GM18873 (cell line): Measurements from ENCODE around the gene XXYLT1.

Experiments used
- ATAC-seq: cut with Tn5 transposase; IDR thresholded peaks from one replicate; pipeline ENCODE4 v1.9.1; 2021; ENCODE audit warnings: mild to moderate bottlenecking, moderate library complexity, moderate number of reproducible peaks; ENCODE audit not compliant: unreplicated experiment, low FRiP score

XXYLT1 gene

GRCh38 chr3:195210266-195210973 is 60.5 kb downstream of the XXYLT1 start:
- ATAC-seq: no peak

DNA sequence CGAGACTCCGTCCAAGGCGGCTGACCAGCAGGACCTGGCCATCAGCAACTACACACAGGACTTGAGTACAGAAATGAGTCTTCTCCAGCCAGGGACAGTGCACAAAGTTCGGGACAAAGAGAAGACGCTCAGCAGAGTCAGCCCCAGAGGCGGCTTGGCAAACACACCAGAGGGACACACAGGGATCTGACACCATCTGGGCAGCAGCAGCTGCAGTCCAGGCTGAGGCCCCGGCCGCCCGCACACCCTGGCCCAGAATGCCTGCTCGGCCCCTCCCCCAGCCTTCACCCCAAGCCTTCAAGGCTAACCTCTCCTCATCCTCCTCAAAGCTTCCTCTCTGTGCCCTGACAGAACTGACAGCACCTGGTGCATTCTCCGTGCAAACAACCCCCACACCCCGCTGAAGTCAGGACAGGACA is 61.1 kb downstream of the XXYLT1 start:
- ATAC-seq: no peak

GRCh38 chr3:195209083-195209846 is 61.7 kb downstream of the XXYLT1 start:
- no peak for ATAC-seq

- ATAC-seq: no peak
These were observed 62.3 kb downstream of the XXYLT1 start for GRCh38 chr3:195208631-195209030.

GRCh38 chr3:195208183-195208582 is 62.8 kb downstream of the XXYLT1 start:
- peak; percentile 95 for ATAC-seq

- peak; percentile 26 for ATAC-seq
These were observed 63.2 kb downstream of the XXYLT1 start for GRCh38 chr3:195207731-195208130.

DNA sequence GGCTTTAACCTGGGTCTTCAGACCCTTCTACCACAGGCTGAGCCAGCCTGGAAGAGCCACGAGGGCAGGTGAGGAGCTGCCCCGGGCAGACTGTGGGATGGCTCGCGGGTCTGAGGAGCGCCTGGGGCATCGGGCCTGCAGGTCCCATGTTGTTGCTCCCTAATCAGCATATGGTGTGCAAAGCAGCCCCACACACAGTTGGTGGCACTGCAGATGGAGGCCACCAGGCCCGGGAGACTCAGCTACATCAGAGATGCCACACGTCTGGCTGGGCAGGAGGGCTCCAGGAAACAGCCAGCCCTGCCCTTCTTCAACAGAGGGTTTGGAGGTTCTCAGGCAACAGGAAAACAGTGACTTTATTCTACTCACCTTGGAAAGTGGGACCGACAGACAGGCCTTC is 63.9 kb downstream of the XXYLT1 start:
- no peak for ATAC-seq

GRCh38 chr3:195204360-195205163 is 66.4 kb downstream of the XXYLT1 start:
- no peak for ATAC-seq

GRCh38 chr3:195203606-195204005 is 67.4 kb downstream of the XXYLT1 start:
- ATAC-seq: no peak

DNA sequence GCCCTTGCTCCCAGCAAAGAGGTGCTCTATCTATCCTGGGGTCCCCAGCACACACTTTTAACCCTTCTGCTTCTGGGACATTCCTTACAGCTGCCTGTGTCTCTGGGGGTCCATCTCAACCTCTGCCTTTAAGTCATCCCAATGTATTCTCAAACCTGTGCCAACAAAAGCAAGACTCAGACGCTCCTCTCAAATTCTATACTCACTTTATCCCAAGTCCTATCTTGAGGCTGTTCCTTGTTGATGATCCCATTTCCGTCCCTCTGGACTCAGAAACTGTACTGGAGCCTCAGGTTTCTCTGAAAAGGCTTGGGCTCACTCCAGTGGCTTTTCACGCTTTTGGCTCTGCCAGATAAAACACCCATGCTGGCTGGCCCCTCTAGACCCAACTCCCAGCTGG is 69.7 kb downstream of the XXYLT1 start:
- ATAC-seq: no peak

- ATAC-seq: no peak
These were observed 70.7 kb downstream of the XXYLT1 start for GRCh38 chr3:195200010-195200822.

- no peak for ATAC-seq
These were observed 72.3 kb downstream of the XXYLT1 start for GRCh38 chr3:195198426-195199346.

- ATAC-seq: no peak
These were observed 73.1 kb downstream of the XXYLT1 start for GRCh38 chr3:195197765-195198425.

GRCh38 chr3:195196266-195196665 is 74.7 kb downstream of the XXYLT1 start:
- no peak for ATAC-seq

GRCh38 chr3:195195321-195196209 is 75.4 kb downstream of the XXYLT1 start:
- ATAC-seq: no peak

DNA sequence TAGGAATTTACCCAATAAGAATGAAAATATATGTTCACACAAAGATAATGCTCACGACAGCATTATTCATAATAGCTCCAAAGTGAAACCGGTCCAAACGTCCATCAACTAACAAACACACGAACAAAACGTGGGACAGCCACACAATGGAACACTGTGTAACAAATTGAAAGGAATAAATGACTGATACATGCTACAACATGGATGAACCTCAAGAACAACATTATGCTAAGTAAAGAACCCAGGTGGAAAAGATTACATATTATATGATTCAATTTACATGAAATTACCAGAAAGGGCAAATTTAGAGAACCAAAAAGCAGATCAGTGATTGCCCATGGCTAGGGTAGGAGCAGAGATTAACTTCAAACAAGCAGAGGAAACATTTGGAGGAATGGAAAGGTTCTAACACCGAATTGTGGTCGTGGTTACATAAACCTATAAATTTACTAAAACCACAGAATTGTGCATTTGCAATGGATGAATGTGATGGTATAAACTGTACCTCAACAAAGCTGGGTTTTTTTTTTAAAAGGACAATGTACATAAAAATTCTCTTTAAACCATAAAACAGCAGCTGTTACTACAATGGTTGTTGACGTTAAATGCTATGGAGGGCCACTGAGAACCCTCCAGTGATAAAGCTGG is 76.3 kb downstream of the XXYLT1 start:
- no peak for ATAC-seq

DNA sequence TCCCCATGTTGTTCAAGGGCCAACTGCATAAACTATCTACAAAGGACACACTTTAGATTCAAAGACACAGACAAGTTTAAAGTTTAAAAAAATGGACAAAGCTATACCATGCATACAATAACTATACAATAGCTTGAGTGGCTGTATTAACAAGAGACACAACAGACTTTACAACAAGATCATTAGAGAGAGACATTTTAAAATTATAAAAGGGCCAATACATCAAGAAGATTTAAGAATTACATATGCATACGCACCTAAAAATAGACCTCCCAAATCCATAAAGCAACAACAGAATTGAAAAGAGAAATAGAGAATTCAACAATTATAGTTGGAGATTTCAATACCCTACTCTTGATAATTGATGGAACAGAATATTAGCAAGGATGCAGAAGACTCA is 79.4 kb downstream of the XXYLT1 start:
- no peak for ATAC-seq
